ENCODE measurements around the gene NUP62. TPM values are rescaled to one million over a fixed set of nuclear protein-coding genes. Genes with fewer than 3 reads are reported as not detected.

NUP62 gene
- total RNA-seq, 1 donor from 2014 or later, result 16.2 TPM

DNA sequence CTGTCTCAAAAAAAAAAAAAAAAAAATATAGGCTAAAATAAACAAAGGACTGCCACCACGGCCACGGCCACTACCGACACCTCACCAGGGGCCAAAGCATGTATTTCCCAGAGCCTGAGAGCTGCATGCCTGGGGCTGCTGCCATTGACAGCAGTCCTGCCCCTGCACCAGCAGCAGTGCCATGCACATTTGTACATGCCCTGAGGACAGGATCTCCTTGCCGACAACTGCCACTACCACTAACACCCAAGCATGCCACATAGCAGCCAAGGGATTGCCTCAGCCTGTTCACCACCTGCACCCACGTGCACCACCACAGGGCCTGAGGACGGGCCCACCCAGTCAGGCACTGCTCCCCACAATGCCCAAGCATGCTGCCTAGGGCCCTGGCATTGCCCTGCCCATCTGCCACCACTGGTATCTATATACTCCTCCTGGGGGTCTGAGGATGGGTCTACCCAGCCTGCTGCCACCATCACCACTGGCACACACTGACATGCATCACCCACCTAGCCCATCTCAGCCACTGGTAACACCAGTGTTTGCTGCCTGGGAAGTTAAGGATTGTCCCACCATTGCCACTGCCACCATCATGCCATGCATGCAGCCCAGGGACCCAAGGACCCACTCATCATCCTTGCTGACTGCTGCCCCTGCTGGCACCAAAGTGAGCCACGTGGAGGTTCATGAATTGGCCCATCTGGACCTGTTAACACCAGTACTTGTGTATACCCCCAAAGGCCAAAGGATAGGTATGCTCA is 10.6 kb upstream of the NUP62 start:
- no peaks in the 10 kb centered on the region for H3K36me3 ChIP-seq (ENCODE audit: control insufficient read depth in 3 of 3, insufficient read depth in 3 of 3, low read length in 3 of 3)
- no peak overlapping the region for H3K9ac ChIP-seq (ENCODE audit: low read depth in 1 of 3, low read length in 3 of 3)
- H3K27me3 ChIP-seq (ENCODE audit: control insufficient read depth in 3 of 3, insufficient read depth in 3 of 3, low read length in 3 of 3), result peaks cover 0 to 2% (median 2%) of the 10 kb centered on the region in 3 donors
- no peak overlapping the region for H3K4me3 ChIP-seq (ENCODE audit: low read length in 3 of 3)
- H3K27ac ChIP-seq (ENCODE audit: low read depth, low read length), result no peak overlapping the region
- H3K9me3 ChIP-seq (ENCODE audit: control insufficient read depth in 3 of 3, low read length in 3 of 3), result no peaks in the 10 kb centered on the region
- peaks cover 4 to 7% (median 4%) of the 10 kb centered on the region in 3 donors for H3K4me1 ChIP-seq (ENCODE audit: control insufficient read depth in 3 of 3, insufficient read depth in 3 of 3, low read length in 3 of 3)

DNA sequence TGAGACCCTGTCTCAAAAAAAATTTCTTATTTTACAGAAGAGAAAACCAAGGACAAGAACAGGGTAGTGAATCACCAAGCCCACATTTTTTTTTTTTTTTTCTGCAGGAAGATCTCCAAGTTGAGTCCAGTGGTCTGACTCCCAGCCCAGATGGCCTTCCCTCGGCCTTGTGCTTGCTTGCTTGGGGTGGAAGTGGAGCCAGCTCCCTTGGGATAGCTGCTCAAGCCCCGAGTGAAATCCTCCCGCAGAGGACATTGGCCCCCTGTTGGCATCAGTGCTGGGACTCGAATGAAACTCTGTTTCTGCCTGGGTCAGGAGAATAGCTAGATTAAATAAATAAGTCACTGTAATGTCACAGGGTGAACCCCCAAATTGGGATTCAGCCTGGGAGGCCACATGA is 9.4 kb upstream of the NUP62 start:
- Histone ChIP-seq H3K36me3 (ENCODE audit: control insufficient read depth in 3 of 3, insufficient read depth in 3 of 3, low read length in 3 of 3) (no peaks in the 10 kb centered on the region), H3K9ac (ENCODE audit: low read depth in 1 of 3, low read length in 3 of 3) (no peak overlapping the region), H3K4me3 (ENCODE audit: low read length in 3 of 3) (no peak overlapping the region), H3K27me3 (ENCODE audit: control insufficient read depth in 3 of 3, insufficient read depth in 3 of 3, low read length in 3 of 3) (peaks cover 0 to 2% (median 2%) of the 10 kb centered on the region in 3 donors), H3K4me1 (ENCODE audit: control insufficient read depth in 3 of 3, insufficient read depth in 3 of 3, low read length in 3 of 3) (peaks cover 4 to 7% (median 4%) of the 10 kb centered on the region in 3 donors), H3K9me3 (ENCODE audit: control insufficient read depth in 3 of 3, low read length in 3 of 3) (no peaks in the 10 kb centered on the region), H3K27ac (ENCODE audit: low read depth, low read length) (no peak overlapping the region)

- H3K4me3 ChIP-seq (ENCODE audit: low read length in 3 of 3), result peak overlapping the region in 1 of 3 donors; percentile 36
- H3K36me3 ChIP-seq (ENCODE audit: control insufficient read depth in 3 of 3, insufficient read depth in 3 of 3, low read length in 3 of 3), result peaks cover 0 to under 1% (median 0%) of the 10 kb centered on the region in 3 donors
- peaks cover 4 to 7% (median 4%) of the 10 kb centered on the region in 3 donors for H3K4me1 ChIP-seq (ENCODE audit: control insufficient read depth in 3 of 3, insufficient read depth in 3 of 3, low read length in 3 of 3)
- no peak overlapping the region for H3K27ac ChIP-seq (ENCODE audit: low read depth, low read length)
- no peaks in the 10 kb centered on the region for H3K9me3 ChIP-seq (ENCODE audit: control insufficient read depth in 3 of 3, low read length in 3 of 3)
- H3K27me3 ChIP-seq (ENCODE audit: control insufficient read depth in 3 of 3, insufficient read depth in 3 of 3, low read length in 3 of 3), result peaks cover 0 to 2% (median 2%) of the 10 kb centered on the region in 3 donors
- peak overlapping the region in 1 of 3 donors; percentile 16 for H3K9ac ChIP-seq (ENCODE audit: low read depth in 1 of 3, low read length in 3 of 3)
Measured at GRCh38 chr19:49937750-49938381, 8.6 kb upstream of the NUP62 start.

DNA sequence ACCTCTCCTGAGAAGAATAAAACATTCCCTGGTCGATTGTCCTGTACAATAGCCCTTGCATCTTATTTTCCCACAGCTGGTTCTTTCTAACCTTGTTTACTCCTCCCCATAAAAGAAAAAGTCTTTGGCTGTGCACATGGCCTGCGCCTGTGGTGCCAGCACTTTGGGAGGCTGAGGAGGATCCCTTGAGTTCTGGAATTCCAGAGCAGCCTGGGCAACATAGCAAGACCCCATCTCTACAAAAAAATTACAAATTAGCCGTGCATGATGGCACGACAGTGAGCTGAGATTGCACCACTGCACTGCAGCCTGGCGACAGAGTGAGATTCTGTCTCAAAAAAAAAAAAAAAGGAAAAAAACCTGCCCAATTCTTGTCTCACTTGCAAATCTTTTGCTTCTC is 7.2 kb upstream of the NUP62 start:
- peaks cover 4 to 7% (median 4%) of the 10 kb centered on the region in 3 donors for H3K4me1 ChIP-seq (ENCODE audit: control insufficient read depth in 3 of 3, insufficient read depth in 3 of 3, low read length in 3 of 3)
- H3K27ac ChIP-seq (ENCODE audit: low read depth, low read length), result no peak overlapping the region
- peaks cover 0 to 2% (median 2%) of the 10 kb centered on the region in 3 donors for H3K27me3 ChIP-seq (ENCODE audit: control insufficient read depth in 3 of 3, insufficient read depth in 3 of 3, low read length in 3 of 3)
- H3K36me3 ChIP-seq (ENCODE audit: control insufficient read depth in 3 of 3, insufficient read depth in 3 of 3, low read length in 3 of 3), result peaks cover 0 to 2% (median 0%) of the 10 kb centered on the region in 3 donors
- no peak overlapping the region for H3K9ac ChIP-seq (ENCODE audit: low read depth in 1 of 3, low read length in 3 of 3)
- H3K9me3 ChIP-seq (ENCODE audit: control insufficient read depth in 3 of 3, low read length in 3 of 3), result no peaks in the 10 kb centered on the region
- no peak overlapping the region for H3K4me3 ChIP-seq (ENCODE audit: low read length in 3 of 3)

- no peaks in the 10 kb centered on the region for H3K9me3 ChIP-seq (ENCODE audit: control insufficient read depth in 3 of 3, low read length in 3 of 3)
- peaks cover 5 to 15% (median 6%) of the 10 kb centered on the region in 3 donors for H3K4me1 ChIP-seq (ENCODE audit: control insufficient read depth in 3 of 3, insufficient read depth in 3 of 3, low read length in 3 of 3)
- no peak overlapping the region for H3K27ac ChIP-seq (ENCODE audit: low read depth, low read length)
- peaks cover 0 to 2% (median 0%) of the 10 kb centered on the region in 3 donors for H3K27me3 ChIP-seq (ENCODE audit: control insufficient read depth in 3 of 3, insufficient read depth in 3 of 3, low read length in 3 of 3)
- no peak overlapping the region for H3K9ac ChIP-seq (ENCODE audit: low read depth in 1 of 3, low read length in 3 of 3)
- H3K36me3 ChIP-seq (ENCODE audit: control insufficient read depth in 3 of 3, insufficient read depth in 3 of 3, low read length in 3 of 3), result peaks cover 0 to 5% (median 0%) of the 10 kb centered on the region in 3 donors
- H3K4me3 ChIP-seq (ENCODE audit: low read length in 3 of 3), result no peak overlapping the region
Measured at GRCh38 chr19:49933643-49934042, 4.3 kb upstream of the NUP62 start.

GRCh38 chr19:49932731-49933131 is 3.4 kb upstream of the NUP62 start:
- H3K36me3 ChIP-seq (ENCODE audit: control insufficient read depth in 3 of 3, insufficient read depth in 3 of 3, low read length in 3 of 3), result peaks cover 0 to 6% (median 2%) of the 10 kb centered on the region in 3 donors
- no peak overlapping the region for H3K27ac ChIP-seq (ENCODE audit: low read depth, low read length)
- no peaks in the 10 kb centered on the region for H3K27me3 ChIP-seq (ENCODE audit: control insufficient read depth in 3 of 3, insufficient read depth in 3 of 3, low read length in 3 of 3)
- peaks cover 10 to 19% (median 10%) of the 10 kb centered on the region in 3 donors for H3K4me1 ChIP-seq (ENCODE audit: control insufficient read depth in 3 of 3, insufficient read depth in 3 of 3, low read length in 3 of 3)
- no peak overlapping the region for H3K9ac ChIP-seq (ENCODE audit: low read depth in 1 of 3, low read length in 3 of 3)
- H3K9me3 ChIP-seq (ENCODE audit: control insufficient read depth in 3 of 3, low read length in 3 of 3), result no peaks in the 10 kb centered on the region
- no peak overlapping the region for H3K4me3 ChIP-seq (ENCODE audit: low read length in 3 of 3)

DNA sequence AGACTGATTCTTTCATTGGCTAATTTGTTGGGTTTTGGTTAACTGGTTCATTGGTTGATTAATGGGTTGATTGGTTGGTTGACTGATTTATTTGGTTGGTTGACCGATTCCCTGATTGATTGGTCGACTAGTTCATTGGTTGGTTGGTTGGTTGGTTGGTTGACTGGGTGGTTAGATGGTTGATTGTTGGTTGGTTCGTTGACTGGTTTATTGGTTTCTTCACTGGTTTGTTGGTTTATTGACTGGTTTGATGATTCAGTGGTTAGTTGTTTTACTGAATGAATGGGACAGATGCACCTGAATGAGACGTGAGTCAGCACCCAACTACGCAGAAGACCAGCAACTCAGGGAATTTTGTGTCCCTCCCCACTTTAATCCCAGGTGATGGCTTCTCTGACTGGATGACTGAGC is 2.7 kb upstream of the NUP62 start:
- Histone ChIP-seq H3K4me1 (ENCODE audit: control insufficient read depth in 3 of 3, insufficient read depth in 3 of 3, low read length in 3 of 3) (peaks cover 15 to 23% (median 17%) of the 10 kb centered on the region in 3 donors), H3K4me3 (ENCODE audit: low read length in 3 of 3) (no peak overlapping the region), H3K9me3 (ENCODE audit: control insufficient read depth in 3 of 3, low read length in 3 of 3) (no peaks in the 10 kb centered on the region), H3K27ac (ENCODE audit: low read depth, low read length) (no peak overlapping the region), H3K9ac (ENCODE audit: low read depth in 1 of 3, low read length in 3 of 3) (no peak overlapping the region), H3K27me3 (ENCODE audit: control insufficient read depth in 3 of 3, insufficient read depth in 3 of 3, low read length in 3 of 3) (no peaks in the 10 kb centered on the region), H3K36me3 (ENCODE audit: control insufficient read depth in 3 of 3, insufficient read depth in 3 of 3, low read length in 3 of 3) (peaks cover 6 to 12% (median 9%) of the 10 kb centered on the region in 3 donors)

GRCh38 chr19:49931293-49932040 is 2.2 kb upstream of the NUP62 start:
- Histone ChIP-seq H3K27me3 (ENCODE audit: control insufficient read depth in 3 of 3, insufficient read depth in 3 of 3, low read length in 3 of 3) (no peaks in the 10 kb centered on the region), H3K4me3 (ENCODE audit: low read length in 3 of 3) (no peak overlapping the region), H3K36me3 (ENCODE audit: control insufficient read depth in 3 of 3, insufficient read depth in 3 of 3, low read length in 3 of 3) (peaks cover 10 to 15% (median 11%) of the 10 kb centered on the region in 3 donors), H3K9me3 (ENCODE audit: control insufficient read depth in 3 of 3, low read length in 3 of 3) (no peaks in the 10 kb centered on the region), H3K4me1 (ENCODE audit: control insufficient read depth in 3 of 3, insufficient read depth in 3 of 3, low read length in 3 of 3) (peaks cover 17 to 29% (median 18%) of the 10 kb centered on the region in 3 donors), H3K9ac (ENCODE audit: low read depth in 1 of 3, low read length in 3 of 3) (no peak overlapping the region), H3K27ac (ENCODE audit: low read depth, low read length) (no peak overlapping the region)

GRCh38 chr19:49930483-49931011 is 1.2 kb upstream of the NUP62 start:
- Histone ChIP-seq H3K4me3 (ENCODE audit: low read length in 3 of 3) (peak overlapping the region in 2 of 3 donors; percentile 88 to 95), H3K4me1 (ENCODE audit: control insufficient read depth in 3 of 3, insufficient read depth in 3 of 3, low read length in 3 of 3) (peaks cover 17 to 30% (median 18%) of the 10 kb centered on the region in 3 donors), H3K36me3 (ENCODE audit: control insufficient read depth in 3 of 3, insufficient read depth in 3 of 3, low read length in 3 of 3) (peaks cover 10 to 17% (median 11%) of the 10 kb centered on the region in 3 donors), H3K9me3 (ENCODE audit: control insufficient read depth in 3 of 3, low read length in 3 of 3) (no peaks in the 10 kb centered on the region), H3K9ac (ENCODE audit: low read depth in 1 of 3, low read length in 3 of 3) (no peak overlapping the region), H3K27me3 (ENCODE audit: control insufficient read depth in 3 of 3, insufficient read depth in 3 of 3, low read length in 3 of 3) (no peaks in the 10 kb centered on the region), H3K27ac (ENCODE audit: low read depth, low read length) (peak overlapping the region; percentile 88)

Measured in skeletal muscle tissue (tissue), 4 donors.